Measurements from ENCODE around the gene RPUSD2. TPM values are rescaled to one million over a fixed set of nuclear protein-coding genes. Genes with fewer than 3 reads are reported as not detected.

The RPUSD2 gene
- total and polyA plus RNA-seq, 8 donors, result 5.6 to 12.1 (median 7.5) TPM; not detected in 2

DNA sequence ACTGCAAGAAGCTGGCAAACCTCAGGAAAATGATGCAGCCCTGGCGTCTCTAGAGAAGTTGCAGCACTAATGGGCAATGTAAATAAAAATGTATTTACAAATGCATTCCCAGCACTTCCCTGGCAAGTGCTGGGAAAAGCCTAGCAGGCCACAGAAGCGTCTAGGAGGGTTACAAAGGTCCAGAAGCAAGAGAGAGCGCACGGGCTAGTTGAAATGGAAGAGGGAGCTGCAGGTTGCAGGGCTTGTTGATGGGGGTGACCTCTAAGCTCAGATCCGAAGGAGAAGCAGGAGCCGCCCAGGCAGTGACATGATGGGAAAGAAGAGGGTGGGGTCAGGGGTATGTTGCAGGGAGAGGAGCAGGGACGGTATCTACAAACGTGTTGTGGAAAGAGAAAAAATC is 22.3 kb downstream of the RPUSD2 start:
- no peak for TF ChIP-seq POLR2AphosphoS5 (IDR thresholded peaks at IDR 0.05)
- TF ChIP-seq EP300 (IDR thresholded peaks at IDR 0.05), result no peak
- TF ChIP-seq, protein P1, sequence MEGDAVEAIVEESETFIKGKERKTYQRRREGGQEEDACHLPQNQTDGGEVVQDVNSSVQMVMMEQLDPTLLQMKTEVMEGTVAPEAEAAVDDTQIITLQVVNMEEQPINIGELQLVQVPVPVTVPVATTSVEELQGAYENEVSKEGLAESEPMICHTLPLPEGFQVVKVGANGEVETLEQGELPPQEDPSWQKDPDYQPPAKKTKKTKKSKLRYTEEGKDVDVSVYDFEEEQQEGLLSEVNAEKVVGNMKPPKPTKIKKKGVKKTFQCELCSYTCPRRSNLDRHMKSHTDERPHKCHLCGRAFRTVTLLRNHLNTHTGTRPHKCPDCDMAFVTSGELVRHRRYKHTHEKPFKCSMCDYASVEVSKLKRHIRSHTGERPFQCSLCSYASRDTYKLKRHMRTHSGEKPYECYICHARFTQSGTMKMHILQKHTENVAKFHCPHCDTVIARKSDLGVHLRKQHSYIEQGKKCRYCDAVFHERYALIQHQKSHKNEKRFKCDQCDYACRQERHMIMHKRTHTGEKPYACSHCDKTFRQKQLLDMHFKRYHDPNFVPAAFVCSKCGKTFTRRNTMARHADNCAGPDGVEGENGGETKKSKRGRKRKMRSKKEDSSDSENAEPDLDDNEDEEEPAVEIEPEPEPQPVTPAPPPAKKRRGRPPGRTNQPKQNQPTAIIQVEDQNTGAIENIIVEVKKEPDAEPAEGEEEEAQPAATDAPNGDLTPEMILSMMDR (IDR thresholded peaks at IDR 0.05), result no peak
- no peak for TF ChIP-seq POLR2A (IDR thresholded peaks at IDR 0.05)

GRCh38 chr15:40593165-40593564 is 24.1 kb downstream of the RPUSD2 start:
- no peak overlapping the region for H3K4me3 ChIP-seq
- H3K9me3 ChIP-seq, result no peaks in the 10 kb centered on the region
- no peak for TF ChIP-seq POLR2A (IDR thresholded peaks at IDR 0.05)
- WGBS, 5 donors, result 48 to 72% (median 60%) methylated on average over 2 of the region's 2 CpGs
- no peak for DNase-seq
- intact Hi-C loops (cut with DNase I; ENCODE audit: low total_unique reads), result no loop called here
- peaks cover 0 to 11% (median 0%) of the 10 kb centered on the region in 3 donors for H3K27me3 ChIP-seq
- no peaks in the 10 kb centered on the region for H3K36me3 ChIP-seq
- peak overlapping the region in 2 of 5 donors; percentile 91 to 95 for H3K27ac ChIP-seq
- H3K4me1 ChIP-seq, result peaks cover 8 to 36% (median 22%) of the 10 kb centered on the region in 4 donors

More for the DNA sequence above, 22.3 kb downstream of the RPUSD2 start:
- H3K27ac ChIP-seq, result peak overlapping the region in 4 of 5 donors; percentile 41 to 72 (median 68)
- 27 to 50% (median 47%) methylated on average over 8 of the region's 8 CpGs for WGBS, 5 donors
- intact Hi-C loops (cut with DNase I; ENCODE audit: low total_unique reads), result no loop called here
- no peaks in the 10 kb centered on the region for H3K9me3 ChIP-seq
- H3K36me3 ChIP-seq, result no peaks in the 10 kb centered on the region
- H3K27me3 ChIP-seq, result peaks cover 0 to 8% (median 0%) of the 10 kb centered on the region in 3 donors
- H3K4me3 ChIP-seq, result no peak overlapping the region
- H3K4me1 ChIP-seq, result peaks cover 8 to 36% (median 22%) of the 10 kb centered on the region in 4 donors
- peak in 1 of 2 donors; percentile 37 for DNase-seq

- 1 to 3% (median 2%) methylated on average over 36 to 41 of the region's 41 CpGs for WGBS, 5 donors
- H3K36me3 ChIP-seq, result no peaks in the 10 kb centered on the region
- peak; percentile 92 to 98 for DNase-seq
- H3K4me1 ChIP-seq, result peaks cover 8 to 36% (median 22%) of the 10 kb centered on the region in 4 donors
- no peaks in the 10 kb centered on the region for H3K9me3 ChIP-seq
- peak within 1 kb of the TSS; percentile 52 to 86 (median 62) for H3K4me3 ChIP-seq
- TF ChIP-seq POLR2AphosphoS5 (IDR thresholded peaks at IDR 0.05), result peak in 2 of 3 donors; percentile 76 to 93
- TF ChIP-seq, protein P1 (IDR thresholded peaks at IDR 0.05), result no peak
- H3K27ac ChIP-seq, result peak within 1 kb of the TSS; percentile 83 to 95 (median 91)
- intact Hi-C loops (cut with DNase I; ENCODE audit: low total_unique reads), result no loop called here
- peaks cover 0 to 11% (median 0%) of the 10 kb centered on the region in 3 donors for H3K27me3 ChIP-seq
Measured at GRCh38 chr15:40593588-40594428, 24.7 kb downstream of the RPUSD2 start, which contains the start of gene KNL1. Gene KNL1 (plus strand): TSS chr15:40594249. CDS start chr15:40602932, 8,683 bp downstream.

DNA sequence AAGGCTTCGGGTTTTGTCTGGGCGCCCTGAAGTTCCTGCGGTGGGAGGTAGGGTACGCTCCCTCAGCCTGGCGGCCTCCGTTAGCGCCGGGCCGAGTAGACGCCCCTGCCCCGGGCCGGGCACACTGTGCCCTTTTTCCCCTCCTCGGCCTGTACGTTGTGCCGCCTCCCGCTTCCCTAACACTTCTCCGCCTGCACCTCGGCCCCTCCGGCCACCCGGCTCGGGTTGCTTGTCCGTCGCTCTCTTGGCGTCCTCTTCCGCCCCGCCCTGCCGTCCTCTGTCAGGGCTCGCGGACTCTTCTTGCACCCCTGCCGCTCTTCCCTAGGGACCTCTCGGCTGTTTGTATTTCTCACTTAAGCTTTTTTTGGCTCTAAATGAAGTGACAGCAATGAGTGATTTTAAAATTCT is 25.3 kb downstream of the RPUSD2 start:
- intact Hi-C loops (cut with DNase I; ENCODE audit: low total_unique reads), result no loop called here
- no peaks in the 10 kb centered on the region for H3K9me3 ChIP-seq
- TF ChIP-seq, protein P1 (IDR thresholded peaks at IDR 0.05), result peak in 1 of 7 experiments; percentile 10
- TF ChIP-seq POLR2A (IDR thresholded peaks at IDR 0.05), result no peak
- peak in 1 of 2 donors; percentile 83 for DNase-seq
- H3K27me3 ChIP-seq, result peaks cover 0 to 11% (median 0%) of the 10 kb centered on the region in 3 donors
- peak overlapping the region; percentile 83 to 95 (median 91) for H3K27ac ChIP-seq
- H3K4me3 ChIP-seq, result peak overlapping the region; percentile 52 to 86 (median 62)
- no peaks in the 10 kb centered on the region for H3K36me3 ChIP-seq
- 0 to 1% (median 0%) methylated on average over 20 to 31 of the region's 31 CpGs for WGBS, 5 donors
- H3K4me1 ChIP-seq, result peaks cover 8 to 36% (median 22%) of the 10 kb centered on the region in 4 donors
